ENCODE results near the gene PRKAB1.

Gene PRKAB1

GRCh38 chr12:119666900-119667576 is 895 bp upstream of the PRKAB1 start:
- H3K4me1 Mint-ChIP-seq, result peaks cover 42% of the 10 kb centered on the region
- peaks cover 17% of the 10 kb centered on the region for H3K36me3 Mint-ChIP-seq (ENCODE audit: insufficient read depth)
- H3K27ac Mint-ChIP-seq (ENCODE audit: low read depth), result no peak overlapping the region
- DNase-seq (ENCODE audit: low spot score in 2 of 2), result no peak
- no peak for ATAC-seq (replicated peaks; ENCODE audit: extremely low read depth, poor library complexity, severe bottlenecking)
- no peaks in the 10 kb centered on the region for H3K27me3 Mint-ChIP-seq
- no peaks in the 10 kb centered on the region for H3K9me3 Mint-ChIP-seq
- H3K4me3 Mint-ChIP-seq, result peak overlapping the region; percentile 83

- DNase-seq (ENCODE audit: low spot score in 2 of 2) (no peak), ATAC-seq (replicated peaks; ENCODE audit: extremely low read depth, poor library complexity, severe bottlenecking) (peak; percentile 6)
- peaks cover 49% of the 10 kb centered on the region for H3K4me1 Mint-ChIP-seq
- H3K9me3 Mint-ChIP-seq, result no peaks in the 10 kb centered on the region
- H3K36me3 Mint-ChIP-seq (ENCODE audit: insufficient read depth), result peaks cover 29% of the 10 kb centered on the region
- H3K27me3 Mint-ChIP-seq, result no peaks in the 10 kb centered on the region
- peak overlapping the region; percentile 83 for H3K4me3 Mint-ChIP-seq
- H3K27ac Mint-ChIP-seq (ENCODE audit: low read depth), result peak overlapping the region; percentile 80
Observed at GRCh38 chr12:119668324-119668841, 450 bp downstream of the PRKAB1 start.

GRCh38 chr12:119669744-119670472 is 2.0 kb downstream of the PRKAB1 start:
- peaks cover 39% of the 10 kb centered on the region for H3K36me3 Mint-ChIP-seq (ENCODE audit: insufficient read depth)
- H3K9me3 Mint-ChIP-seq, result no peaks in the 10 kb centered on the region
- DNase-seq (ENCODE audit: low spot score in 2 of 2) (no peak), ATAC-seq (replicated peaks; ENCODE audit: extremely low read depth, poor library complexity, severe bottlenecking) (no peak)
- H3K27me3 Mint-ChIP-seq, result no peaks in the 10 kb centered on the region
- H3K4me3 Mint-ChIP-seq, result peak overlapping the region; percentile 68
- peak overlapping the region; percentile 72 for H3K27ac Mint-ChIP-seq (ENCODE audit: low read depth)
- peaks cover 51% of the 10 kb centered on the region for H3K4me1 Mint-ChIP-seq

GRCh38 chr12:119671070-119671469 is 3.1 kb downstream of the PRKAB1 start:
- H3K4me1 Mint-ChIP-seq, result peaks cover 48% of the 10 kb centered on the region
- peak overlapping the region; percentile 17 for H3K27ac Mint-ChIP-seq (ENCODE audit: low read depth)
- ATAC-seq (replicated peaks; ENCODE audit: extremely low read depth, poor library complexity, severe bottlenecking) (no peak), DNase-seq (ENCODE audit: low spot score in 2 of 2) (no peak)
- peaks cover 46% of the 10 kb centered on the region for H3K36me3 Mint-ChIP-seq (ENCODE audit: insufficient read depth)
- no peak overlapping the region for H3K4me3 Mint-ChIP-seq
- no peaks in the 10 kb centered on the region for H3K27me3 Mint-ChIP-seq
- H3K9me3 Mint-ChIP-seq, result no peaks in the 10 kb centered on the region

- Mint-ChIP-seq H3K4me1 (peaks cover 37% of the 10 kb centered on the region), H3K4me3 (no peak overlapping the region), H3K27ac (ENCODE audit: low read depth) (no peak overlapping the region), H3K9me3 (no peaks in the 10 kb centered on the region), H3K36me3 (ENCODE audit: insufficient read depth) (peaks cover 53% of the 10 kb centered on the region), H3K27me3 (no peaks in the 10 kb centered on the region)
- DNase-seq (ENCODE audit: low spot score in 2 of 2) (no peak), ATAC-seq (replicated peaks; ENCODE audit: extremely low read depth, poor library complexity, severe bottlenecking) (no peak)
Observed at GRCh38 chr12:119672194-119672593, 4.3 kb downstream of the PRKAB1 start.

GRCh38 chr12:119673634-119674033 is 5.7 kb downstream of the PRKAB1 start:
- H3K27ac Mint-ChIP-seq (ENCODE audit: low read depth), result no peak overlapping the region
- peaks cover 60% of the 10 kb centered on the region for H3K36me3 Mint-ChIP-seq (ENCODE audit: insufficient read depth)
- H3K9me3 Mint-ChIP-seq, result no peaks in the 10 kb centered on the region
- no peak for ATAC-seq (replicated peaks; ENCODE audit: extremely low read depth, poor library complexity, severe bottlenecking)
- no peak overlapping the region for H3K4me3 Mint-ChIP-seq
- H3K27me3 Mint-ChIP-seq, result no peaks in the 10 kb centered on the region
- H3K4me1 Mint-ChIP-seq, result peaks cover 32% of the 10 kb centered on the region
- no peak for DNase-seq (ENCODE audit: low spot score in 2 of 2)

- peaks cover 64% of the 10 kb centered on the region for H3K36me3 Mint-ChIP-seq (ENCODE audit: insufficient read depth)
- no peak overlapping the region for H3K4me3 Mint-ChIP-seq
- no peak overlapping the region for H3K27ac Mint-ChIP-seq (ENCODE audit: low read depth)
- H3K9me3 Mint-ChIP-seq, result no peaks in the 10 kb centered on the region
- no peak for DNase-seq (ENCODE audit: low spot score in 2 of 2)
- no peaks in the 10 kb centered on the region for H3K27me3 Mint-ChIP-seq
- H3K4me1 Mint-ChIP-seq, result peaks cover 29% of the 10 kb centered on the region
- ATAC-seq (replicated peaks; ENCODE audit: extremely low read depth, poor library complexity, severe bottlenecking), result no peak
Observed at GRCh38 chr12:119674560-119674959, 6.6 kb downstream of the PRKAB1 start.

- Mint-ChIP-seq H3K36me3 (ENCODE audit: insufficient read depth) (peaks cover 61% of the 10 kb centered on the region), H3K9me3 (no peaks in the 10 kb centered on the region), H3K4me1 (peaks cover 14% of the 10 kb centered on the region), H3K27ac (ENCODE audit: low read depth) (no peak overlapping the region), H3K4me3 (no peak overlapping the region), H3K27me3 (no peaks in the 10 kb centered on the region)
- DNase-seq (ENCODE audit: low spot score in 2 of 2) (no peak), ATAC-seq (replicated peaks; ENCODE audit: extremely low read depth, poor library complexity, severe bottlenecking) (no peak)
Observed at GRCh38 chr12:119676022-119676421, 8.1 kb downstream of the PRKAB1 start.

- no peak for DNase-seq (ENCODE audit: low spot score in 2 of 2)
- Mint-ChIP-seq H3K9me3 (no peaks in the 10 kb centered on the region), H3K27me3 (no peaks in the 10 kb centered on the region), H3K4me1 (peaks cover 9% of the 10 kb centered on the region), H3K36me3 (ENCODE audit: insufficient read depth) (peaks cover 64% of the 10 kb centered on the region), H3K27ac (ENCODE audit: low read depth) (no peak overlapping the region), H3K4me3 (no peak overlapping the region)
- ATAC-seq (replicated peaks; ENCODE audit: extremely low read depth, poor library complexity, severe bottlenecking), result no peak
Observed at GRCh38 chr12:119676573-119676972, 8.6 kb downstream of the PRKAB1 start.

- peaks cover under 1% of the 10 kb centered on the region for H3K4me1 Mint-ChIP-seq
- H3K27ac Mint-ChIP-seq (ENCODE audit: low read depth), result no peak overlapping the region
- H3K4me3 Mint-ChIP-seq, result no peak overlapping the region
- H3K9me3 Mint-ChIP-seq, result no peaks in the 10 kb centered on the region
- H3K27me3 Mint-ChIP-seq, result no peaks in the 10 kb centered on the region
- H3K36me3 Mint-ChIP-seq (ENCODE audit: insufficient read depth), result peaks cover 48% of the 10 kb centered on the region
- no peak for ATAC-seq (replicated peaks; ENCODE audit: extremely low read depth, poor library complexity, severe bottlenecking)
- DNase-seq (ENCODE audit: low spot score in 2 of 2), result no peak
Observed at GRCh38 chr12:119678459-119678858, 10.5 kb downstream of the PRKAB1 start.

GRCh38 chr12:119679081-119679480 is 11.1 kb downstream of the PRKAB1 start:
- Mint-ChIP-seq H3K27ac (ENCODE audit: low read depth) (no peak overlapping the region), H3K27me3 (no peaks in the 10 kb centered on the region), H3K9me3 (no peaks in the 10 kb centered on the region), H3K36me3 (ENCODE audit: insufficient read depth) (peaks cover 42% of the 10 kb centered on the region), H3K4me3 (no peak overlapping the region), H3K4me1 (no peaks in the 10 kb centered on the region)
- no peak for DNase-seq (ENCODE audit: low spot score in 2 of 2)
- ATAC-seq (replicated peaks; ENCODE audit: extremely low read depth, poor library complexity, severe bottlenecking), result no peak

- Mint-ChIP-seq H3K9me3 (no peaks in the 10 kb centered on the region), H3K36me3 (ENCODE audit: insufficient read depth) (peaks cover 40% of the 10 kb centered on the region), H3K27ac (ENCODE audit: low read depth) (no peak overlapping the region), H3K27me3 (no peaks in the 10 kb centered on the region), H3K4me1 (no peaks in the 10 kb centered on the region), H3K4me3 (no peak overlapping the region)
- ATAC-seq (replicated peaks; ENCODE audit: extremely low read depth, poor library complexity, severe bottlenecking) (no peak), DNase-seq (ENCODE audit: low spot score in 2 of 2) (no peak)
Observed at GRCh38 chr12:119679490-119679889, 11.6 kb downstream of the PRKAB1 start.

GRCh38 chr12:119681111-119681510 is 13.2 kb downstream of the PRKAB1 start:
- no peak for ATAC-seq (replicated peaks; ENCODE audit: extremely low read depth, poor library complexity, severe bottlenecking)
- Mint-ChIP-seq H3K9me3 (no peaks in the 10 kb centered on the region), H3K27ac (ENCODE audit: low read depth) (no peak overlapping the region), H3K4me1 (no peaks in the 10 kb centered on the region), H3K36me3 (ENCODE audit: insufficient read depth) (peaks cover 31% of the 10 kb centered on the region), H3K4me3 (no peak overlapping the region), H3K27me3 (no peaks in the 10 kb centered on the region)
- DNase-seq (ENCODE audit: low spot score in 2 of 2), result no peak
